K562 (cell line): ENCODE results near the gene ZDHHC24. TPM values are rescaled to one million over a fixed set of nuclear protein-coding genes. Genes with fewer than 3 reads are reported as not detected.

Experiments used
- BRD9 ChIP-seq: fragments of 450-650 bp; IDR thresholded peaks from 2 replicates; pipeline ENCODE4 v1.6.1; 2018; ENCODE audit warnings: low read depth; ENCODE audit not compliant: partially characterized antibody
- DMBX1 ChIP-seq: fragments of 250-450 bp; sonication (Bioruptor Pico); IDR thresholded peaks from 2 replicates; pipeline ENCODE4 v1.8.0; 2022; ENCODE audit warnings: inconsistent platforms, mild to moderate bottlenecking, moderate library complexity, borderline replicate concordance
- EP300 ChIP-seq: IDR thresholded peaks from 2 replicates; pipeline ENCODE4 v1.6.1; 2012; ENCODE audit warnings: low read length, improper control_type of control experiment
- ETV1 ChIP-seq: fragments of 450-650 bp; conservative IDR thresholded peaks from 2 replicates; pipeline ENCODE4 v1.6.1; 2016; ENCODE audit warnings: missing genetic modification characterization, control low read depth, low read depth, missing compliant biosample characterization
- FOXP1 ChIP-seq: sonication (generic); formaldehyde crosslinking; IDR thresholded peaks from 2 replicates; pipeline ENCODE4 v1.8.0; 2022; ENCODE audit warnings: mild to moderate bottlenecking, missing genetic modification reagents
- HMGN3 ChIP-seq: IDR thresholded peaks from 2 replicates; pipeline ENCODE4 v1.6.1; 2011; ENCODE audit warnings: borderline replicate concordance, low read depth, mild to moderate bottlenecking, mixed read lengths, low read length; ENCODE audit not compliant: insufficient read length; ENCODE audit errors: extremely low read depth
- KAT8 ChIP-seq: fragments of 450-650 bp; IDR thresholded peaks from 2 replicates; pipeline ENCODE4 v1.6.1; 2016; ENCODE audit warnings: low read depth, mild to moderate bottlenecking
- KLF13 ChIP-seq: fragments of 450-650 bp; IDR thresholded peaks from 2 replicates; pipeline ENCODE4 v1.6.1; 2016; ENCODE audit warnings: missing genetic modification characterization, low read depth, mild to moderate bottlenecking, missing compliant biosample characterization, moderate library complexity, borderline replicate concordance
- MAFG ChIP-seq: fragments of 450-650 bp; conservative IDR thresholded peaks from 2 replicates; pipeline ENCODE4 v1.6.1; 2016; ENCODE audit warnings: missing genetic modification characterization, missing compliant biosample characterization
- MAFK ChIP-seq: IDR thresholded peaks from 2 replicates; pipeline ENCODE4 v1.6.1; 2011; ENCODE audit warnings: low read length, improper control_type of control experiment
- MECOM ChIP-seq: fragments of 250-450 bp; sonication (Bioruptor Pico); IDR thresholded peaks from 2 replicates; pipeline ENCODE4 v1.8.0; 2022; ENCODE audit warnings: inconsistent platforms
- MXI1 ChIP-seq: IDR thresholded peaks from 2 replicates; pipeline ENCODE4 v1.6.1; 2011; ENCODE audit warnings: low read depth, mild to moderate bottlenecking, improper control_type of control experiment, low read length
- NCOA1 ChIP-seq: fragments of 450-650 bp; IDR thresholded peaks from 2 replicates; pipeline ENCODE4 v1.6.1; 2016; ENCODE audit warnings: low read depth
- NFRKB ChIP-seq: fragments of 450-650 bp; IDR thresholded peaks from 2 replicates; pipeline ENCODE4 v1.6.1; 2016; ENCODE audit warnings: low read depth
- NFYB ChIP-seq: IDR thresholded peaks from 2 replicates; pipeline ENCODE4 v1.6.1; 2011; ENCODE audit warnings: mild to moderate bottlenecking, moderate library complexity; ENCODE audit not compliant: insufficient read length; ENCODE audit errors: extremely low read depth
- SIX5 ChIP-seq, 2 experiments: IDR thresholded peaks; 2 replicates each; pipeline ENCODE4 v1.6.1; 2011; ENCODE audit warnings: low read length in 2 of 2, borderline replicate concordance in 1 of 2, low read depth in 1 of 2, mild to moderate bottlenecking in 1 of 2, moderate library complexity in 1 of 2; ENCODE audit not compliant: insufficient read depth in 1 of 2
- TEAD4 ChIP-seq, 2 experiments: sonication (generic) in 1 of 2; formaldehyde crosslinking in 1 of 2; IDR thresholded peaks; 2 replicates each; pipeline versions ENCODE4 v1.6.1 to v1.8.0; 2012 to 2022; ENCODE audit warnings: borderline replicate concordance in 1 of 2, inconsistent platforms in 1 of 2, low read length in 1 of 2, mild to moderate bottlenecking in 1 of 2, missing genetic modification reagents in 1 of 2
- TRIM28 ChIP-seq: fragments of 450-650 bp; IDR thresholded peaks from 2 replicates; pipeline ENCODE4 v1.6.1; 2017
- ZFP36 ChIP-seq: fragments of 150-350 bp; IDR thresholded peaks from 2 replicates; pipeline ENCODE4 v1.6.1; 2018; ENCODE audit warnings: low read length, low read depth; ENCODE audit not compliant: partially characterized antibody
- ZSCAN29 ChIP-seq: fragments of 450-650 bp; IDR thresholded peaks from 2 replicates; pipeline ENCODE4 v1.6.1; 2017
- ZZZ3 ChIP-seq: fragments of 450-650 bp; IDR thresholded peaks from 2 replicates; pipeline ENCODE4 v1.6.1; 2016; ENCODE audit warnings: antibody characterized with exemption, mild to moderate bottlenecking, moderate library complexity
- polyA plus RNA-seq, 8 experiments: library from polyadenylated mRNA; depleted of rRNA in 4 of 8; stranded (reverse) in 5 of 8; unstranded in 3 of 8; fragments of >200 nt; fragmentation: Nextera tagmentation in 2 of 8; fragmentation: Illumina TruSeq in 1 of 8; extraction: Ambion mirVana in 2 of 8; extraction: Trizol in 1 of 8; gene quantifications; 2 replicates each; pipeline versions ENCODE4 v1.2.1 to v1.2.3, GENCODE V29; 2011 to 2014; ENCODE audit warnings: inconsistent platforms in 1 of 8, missing spikeins in 1 of 8
- total RNA-seq, 7 experiments: library from RNA; depleted of rRNA in 6 of 7; stranded (reverse); fragments of >200 nt in 6 of 7; fragmentation: Illumina TruSeq in 2 of 7; extraction: Trizol in 2 of 7; gene quantifications; 2 replicates each; pipeline versions ENCODE4 v1.2.1 to v1.2.3, GENCODE V29; 2011 to 2021; ENCODE audit warnings: low replicate concordance in 1 of 7
- TF ChIP-seq, protein P1 (sequence below): fragments of 450-650 bp; IDR thresholded peaks from 2 replicates; pipeline ENCODE4 v1.6.1; 2016
- TF ChIP-seq, protein P2 (sequence below): fragments of 450-650 bp; IDR thresholded peaks from 2 replicates; pipeline ENCODE4 v1.6.1; 2016; ENCODE audit warnings: low read depth, mild to moderate bottlenecking, moderate library complexity
- TF ChIP-seq, protein P3 (sequence below): fragments of 250-450 bp; sonication (Bioruptor Pico); IDR thresholded peaks from 2 replicates; pipeline ENCODE4 v1.5.0; 2020; ENCODE audit warnings: mild to moderate bottlenecking, borderline replicate concordance
- TF ChIP-seq, protein P4 (sequence below): sonication (generic); formaldehyde crosslinking; IDR thresholded peaks from 2 replicates; pipeline ENCODE4 v1.5.0; 2020; ENCODE audit warnings: missing genetic modification reagents

Gene ZDHHC24
- total and polyA plus RNA-seq, 9 of the 15 experiments (the other 6 are each of a cell fraction or from before 2014, with no cell fraction given) = 0.45 to 11.2 (median 2.7) TPM

- TF ChIP-seq MXI1 = peak; percentile 64; the same call in 1 of the 2 replicates
- no peak for TF ChIP-seq ZZZ3
- no peak for TF ChIP-seq ZFP36
- TF ChIP-seq, protein P1, sequence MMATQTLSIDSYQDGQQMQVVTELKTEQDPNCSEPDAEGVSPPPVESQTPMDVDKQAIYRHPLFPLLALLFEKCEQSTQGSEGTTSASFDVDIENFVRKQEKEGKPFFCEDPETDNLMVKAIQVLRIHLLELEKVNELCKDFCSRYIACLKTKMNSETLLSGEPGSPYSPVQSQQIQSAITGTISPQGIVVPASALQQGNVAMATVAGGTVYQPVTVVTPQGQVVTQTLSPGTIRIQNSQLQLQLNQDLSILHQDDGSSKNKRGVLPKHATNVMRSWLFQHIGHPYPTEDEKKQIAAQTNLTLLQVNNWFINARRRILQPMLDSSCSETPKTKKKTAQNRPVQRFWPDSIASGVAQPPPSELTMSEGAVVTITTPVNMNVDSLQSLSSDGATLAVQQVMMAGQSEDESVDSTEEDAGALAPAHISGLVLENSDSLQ = no peak
- TF ChIP-seq TEAD4 (IDR thresholded peaks at IDR 0.05; ENCODE audit: low read length) = 0 out of 2 replicates have a peak, but pooled peaks have one; percentile 16
- no peak for TF ChIP-seq TEAD4 (CRISPR knock-in tag; IDR thresholded peaks at IDR 0.05; ENCODE audit: borderline replicate concordance)
- TF ChIP-seq ETV1 (tag) = no peak
- peak; percentile 20 for TF ChIP-seq HMGN3
- no peak for TF ChIP-seq MECOM (CRISPR knock-in tag)
- TF ChIP-seq DMBX1 = 0 out of 2 replicates have a peak, but pooled peaks have one; percentile 54
- no peak for TF ChIP-seq MAFK
- TF ChIP-seq MAFG (tag) = no peak
- TF ChIP-seq, protein P2, sequence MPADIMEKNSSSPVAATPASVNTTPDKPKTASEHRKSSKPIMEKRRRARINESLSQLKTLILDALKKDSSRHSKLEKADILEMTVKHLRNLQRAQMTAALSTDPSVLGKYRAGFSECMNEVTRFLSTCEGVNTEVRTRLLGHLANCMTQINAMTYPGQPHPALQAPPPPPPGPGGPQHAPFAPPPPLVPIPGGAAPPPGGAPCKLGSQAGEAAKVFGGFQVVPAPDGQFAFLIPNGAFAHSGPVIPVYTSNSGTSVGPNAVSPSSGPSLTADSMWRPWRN = peak; percentile 81
- no peak for TF ChIP-seq KLF13 (tag)
- TF ChIP-seq KAT8 = no peak
- TF ChIP-seq, protein P3, sequence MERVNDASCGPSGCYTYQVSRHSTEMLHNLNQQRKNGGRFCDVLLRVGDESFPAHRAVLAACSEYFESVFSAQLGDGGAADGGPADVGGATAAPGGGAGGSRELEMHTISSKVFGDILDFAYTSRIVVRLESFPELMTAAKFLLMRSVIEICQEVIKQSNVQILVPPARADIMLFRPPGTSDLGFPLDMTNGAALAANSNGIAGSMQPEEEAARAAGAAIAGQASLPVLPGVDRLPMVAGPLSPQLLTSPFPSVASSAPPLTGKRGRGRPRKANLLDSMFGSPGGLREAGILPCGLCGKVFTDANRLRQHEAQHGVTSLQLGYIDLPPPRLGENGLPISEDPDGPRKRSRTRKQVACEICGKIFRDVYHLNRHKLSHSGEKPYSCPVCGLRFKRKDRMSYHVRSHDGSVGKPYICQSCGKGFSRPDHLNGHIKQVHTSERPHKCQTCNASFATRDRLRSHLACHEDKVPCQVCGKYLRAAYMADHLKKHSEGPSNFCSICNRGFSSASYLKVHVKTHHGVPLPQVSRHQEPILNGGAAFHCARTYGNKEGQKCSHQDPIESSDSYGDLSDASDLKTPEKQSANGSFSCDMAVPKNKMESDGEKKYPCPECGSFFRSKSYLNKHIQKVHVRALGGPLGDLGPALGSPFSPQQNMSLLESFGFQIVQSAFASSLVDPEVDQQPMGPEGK (CRISPR knock-in tag) = no peak
- TF ChIP-seq TRIM28 = no peak
- TF ChIP-seq, protein P4, sequence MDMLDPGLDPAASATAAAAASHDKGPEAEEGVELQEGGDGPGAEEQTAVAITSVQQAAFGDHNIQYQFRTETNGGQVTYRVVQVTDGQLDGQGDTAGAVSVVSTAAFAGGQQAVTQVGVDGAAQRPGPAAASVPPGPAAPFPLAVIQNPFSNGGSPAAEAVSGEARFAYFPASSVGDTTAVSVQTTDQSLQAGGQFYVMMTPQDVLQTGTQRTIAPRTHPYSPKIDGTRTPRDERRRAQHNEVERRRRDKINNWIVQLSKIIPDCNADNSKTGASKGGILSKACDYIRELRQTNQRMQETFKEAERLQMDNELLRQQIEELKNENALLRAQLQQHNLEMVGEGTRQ = peak; percentile 89
- TF ChIP-seq ZSCAN29 = no peak
- TF ChIP-seq SIX5 (IDR thresholded peaks at IDR 0.05; ENCODE audit: borderline replicate concordance in 1 of 2, insufficient read depth in 1 of 2, low read depth in 1 of 2, low read length in 2 of 2) = no peak
- no peak for TF ChIP-seq BRD9
- TF ChIP-seq FOXP1 (CRISPR knock-in tag) = peak; percentile 96
- TF ChIP-seq EP300 = no peak
- TF ChIP-seq NFYB = peak; percentile 46
- no peak for TF ChIP-seq NCOA1
- TF ChIP-seq NFRKB = no peak
Measured at GRCh38 chr11:66568124-66568916, 22.5 kb upstream of the ZDHHC24 start, which contains the start of gene CTSF (continued).
